ENCODE data around the gene PLXNA1.

Gene PLXNA1

DNA sequence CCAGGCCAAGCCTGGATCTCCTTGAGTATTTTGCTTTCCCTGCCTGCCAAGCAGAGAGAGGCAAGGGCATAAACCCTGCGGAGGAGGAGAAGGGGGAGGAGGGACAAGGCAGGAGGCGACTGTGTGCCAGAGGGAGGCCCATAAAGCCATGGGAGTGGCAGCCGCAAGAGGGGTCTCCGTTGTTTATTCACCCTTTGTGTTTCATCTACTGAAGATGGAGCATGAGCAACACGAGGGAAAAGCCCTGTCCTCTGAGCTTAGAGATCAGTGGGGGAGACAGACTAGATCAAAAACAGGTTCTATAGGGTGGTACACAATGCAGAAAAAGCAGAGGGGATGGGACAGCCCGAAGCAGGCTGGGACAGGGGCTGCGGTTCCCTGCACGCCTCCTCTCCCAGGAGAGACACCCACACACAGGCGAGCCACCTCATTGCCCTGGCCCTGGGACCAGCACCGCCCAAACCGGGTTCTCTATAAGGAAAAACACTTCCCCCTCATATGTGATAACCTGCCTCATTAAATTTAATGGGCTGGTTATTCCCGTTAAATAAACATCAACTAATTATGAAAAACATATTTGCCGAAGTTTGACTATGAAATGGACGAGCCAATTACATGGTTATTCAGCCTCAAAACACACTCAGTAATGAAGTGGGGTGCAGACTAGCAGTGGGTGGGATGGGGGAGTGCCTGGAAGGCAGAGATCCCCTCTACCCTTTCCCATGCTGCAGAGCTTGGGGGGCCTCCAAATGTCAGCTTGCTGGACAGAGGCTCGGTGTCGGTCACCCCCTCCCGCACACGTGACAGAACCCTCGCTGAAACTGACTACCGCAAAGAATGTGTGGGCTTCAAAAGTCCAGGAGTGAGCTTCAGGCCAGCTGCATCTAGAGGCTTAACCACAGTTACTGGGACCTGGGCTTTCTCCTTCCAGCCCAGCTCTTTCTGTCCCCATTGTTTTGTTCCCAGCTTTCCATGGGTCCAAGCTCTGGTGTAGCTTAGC, 14.2 kb upstream of the PLXNA1 start:
- DNase-seq, result no peak

DNA sequence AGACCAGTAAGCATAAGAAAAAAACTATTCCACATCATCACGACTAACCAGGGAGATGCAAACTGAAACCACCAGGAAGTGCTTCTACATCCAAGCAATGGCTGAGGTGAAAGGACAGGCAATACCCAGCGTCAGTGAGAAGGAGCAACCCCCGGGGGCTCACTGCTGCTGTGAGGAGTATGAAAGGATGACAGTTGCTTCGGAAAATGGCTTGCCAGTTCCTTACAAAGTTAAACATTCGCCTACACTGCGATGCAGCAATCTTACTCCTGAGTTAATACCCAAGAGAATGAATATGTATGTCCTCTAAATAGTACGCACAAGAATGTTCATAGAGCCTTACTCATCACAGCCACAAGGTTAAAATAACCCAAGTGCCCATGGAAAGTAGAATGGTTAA, 13.3 kb upstream of the PLXNA1 start:
- no peak for DNase-seq

DNA sequence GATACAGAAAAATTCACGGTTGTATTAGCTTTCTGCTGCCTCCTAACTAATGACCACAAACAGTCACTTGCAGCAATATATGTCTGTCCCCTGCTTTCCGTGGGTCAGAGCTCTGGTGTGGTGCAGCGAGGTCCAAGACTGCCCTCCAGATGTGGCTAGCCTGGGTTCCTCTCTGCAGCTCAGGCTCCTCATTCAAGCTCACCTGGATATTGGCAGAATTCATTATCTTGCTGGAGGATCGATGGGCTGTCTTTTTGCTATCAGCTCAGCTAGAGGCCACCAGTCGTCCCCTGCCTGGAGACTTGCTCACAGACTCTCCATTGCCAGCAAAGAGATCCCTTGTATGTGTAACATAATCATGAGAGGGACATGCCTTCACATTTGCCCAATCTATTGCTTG, 12.8 kb upstream of the PLXNA1 start:
- no peak for DNase-seq

DNA sequence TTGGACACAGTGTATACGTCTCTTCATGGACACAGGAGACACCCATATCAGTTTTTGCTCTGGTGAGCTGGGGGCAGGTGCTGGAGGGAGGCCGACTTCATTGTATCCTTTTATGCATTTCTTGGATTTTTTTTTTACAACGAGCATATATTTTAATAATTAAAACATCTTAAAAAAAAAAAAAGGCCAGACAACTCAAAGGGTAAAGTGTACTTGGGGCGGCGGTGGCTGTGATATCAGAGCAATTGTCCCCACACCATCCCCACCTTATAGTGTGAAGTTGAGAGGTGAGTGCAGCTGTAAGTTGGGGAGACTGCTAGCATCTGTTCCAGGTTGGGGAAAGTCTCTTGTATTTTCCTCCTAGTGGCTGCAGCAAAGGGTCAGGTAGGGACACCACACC, 12.0 kb upstream of the PLXNA1 start:
- DNase-seq, result no peak

DNA sequence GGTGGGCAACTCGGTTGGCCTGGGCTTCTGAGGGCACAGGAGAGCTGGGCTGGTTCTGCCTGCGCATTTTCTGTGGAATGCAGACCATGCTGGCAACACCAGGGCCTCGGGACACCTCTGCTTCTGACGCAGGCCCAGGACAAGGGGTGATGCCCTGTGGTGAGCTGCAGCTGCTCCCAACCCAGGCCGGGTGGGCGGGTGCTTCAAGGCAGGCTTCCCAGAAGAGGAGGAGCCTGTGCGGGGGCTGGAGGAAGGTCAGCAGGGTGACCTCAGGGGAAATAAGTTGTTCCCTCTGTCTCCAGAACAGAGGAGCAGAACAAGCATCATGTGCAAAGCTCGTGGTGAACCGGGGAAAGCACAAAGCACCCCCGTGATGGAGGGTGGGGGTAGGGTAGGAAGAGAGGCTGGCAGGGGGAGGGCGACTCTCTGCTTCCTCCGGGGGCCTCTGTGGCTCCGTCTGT, 11.0 kb upstream of the PLXNA1 start:
- no peak for DNase-seq

DNA sequence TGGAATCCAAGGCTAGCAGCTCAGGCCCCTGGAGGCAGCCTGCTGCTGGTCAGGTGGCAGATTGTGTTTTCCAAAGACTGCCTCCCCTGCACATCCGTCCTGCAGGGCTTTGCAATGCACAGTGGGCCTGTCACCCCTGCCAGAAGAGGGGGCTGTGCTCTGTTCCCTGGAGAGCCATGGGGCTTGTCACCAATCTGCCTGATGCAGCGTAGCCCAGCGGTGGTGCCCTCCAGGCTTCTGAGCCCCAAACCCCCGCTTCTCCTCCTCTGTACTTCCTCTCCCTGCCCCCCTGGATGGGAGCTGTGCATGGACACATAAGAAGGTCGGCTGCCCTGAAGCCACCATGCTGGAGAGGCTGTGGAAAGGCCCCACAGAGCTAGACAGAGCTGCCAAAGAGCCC, 10.0 kb upstream of the PLXNA1 start:
- DNase-seq, result no peak

DNA sequence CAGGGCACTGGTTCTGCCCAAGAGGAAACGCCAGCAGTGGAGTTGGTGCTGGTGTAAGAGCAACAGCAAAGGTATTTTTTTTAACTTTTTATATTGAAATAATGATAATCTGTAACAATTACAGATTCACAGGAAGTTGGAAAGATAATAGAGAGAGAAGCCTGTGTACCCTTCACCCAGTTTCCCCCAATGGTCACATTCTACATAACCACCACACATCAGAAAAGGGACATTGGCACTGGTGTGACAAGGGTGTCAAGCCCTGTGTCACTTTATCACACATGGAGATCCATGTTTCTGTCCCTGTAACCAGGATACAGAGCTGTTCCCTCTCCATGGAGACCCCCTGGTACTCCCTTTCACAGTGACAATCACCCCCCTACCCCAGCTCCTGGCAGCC, 9.1 kb upstream of the PLXNA1 start:
- no peak for DNase-seq

DNA sequence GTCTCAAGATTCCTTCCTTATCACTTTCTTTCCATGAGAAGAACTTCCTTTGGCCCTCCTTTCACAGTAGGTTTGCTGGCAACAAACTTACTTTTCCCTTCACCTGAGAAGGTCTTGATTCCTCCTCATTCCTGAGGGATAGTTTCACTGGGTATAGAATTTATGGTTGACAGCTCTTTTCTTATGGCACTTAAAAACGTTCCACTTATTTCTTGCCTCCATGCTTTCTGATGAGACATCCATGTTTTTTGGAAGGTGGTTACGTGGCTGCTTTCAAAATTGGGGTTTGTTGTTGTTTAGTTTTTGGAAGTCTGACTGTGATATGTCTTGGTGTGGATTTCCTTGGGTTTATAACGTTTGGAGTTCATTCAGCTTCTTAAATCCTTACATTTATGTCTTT, 8.2 kb upstream of the PLXNA1 start:
- no peak for DNase-seq

DNA sequence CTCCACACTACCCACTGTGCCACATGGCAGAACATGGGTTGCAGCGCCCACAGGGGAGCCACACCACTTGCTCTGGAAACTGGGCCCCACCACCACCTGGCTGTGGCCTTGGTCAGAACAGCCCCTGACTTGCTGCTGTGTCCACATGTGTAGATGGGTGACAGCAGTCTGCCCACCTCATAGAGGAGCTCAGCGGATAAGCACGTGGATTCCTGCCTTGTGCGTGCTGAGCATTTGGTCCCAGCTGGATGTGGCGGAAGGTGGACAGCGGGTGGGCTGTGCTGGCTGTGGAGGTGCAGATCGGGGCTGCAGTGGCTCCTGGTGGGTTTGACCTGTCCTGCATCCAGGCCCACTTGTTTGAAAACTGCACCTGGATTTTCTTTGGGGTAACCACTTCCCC, 6.0 kb upstream of the PLXNA1 start:
- DNase-seq, result no peak

DNA sequence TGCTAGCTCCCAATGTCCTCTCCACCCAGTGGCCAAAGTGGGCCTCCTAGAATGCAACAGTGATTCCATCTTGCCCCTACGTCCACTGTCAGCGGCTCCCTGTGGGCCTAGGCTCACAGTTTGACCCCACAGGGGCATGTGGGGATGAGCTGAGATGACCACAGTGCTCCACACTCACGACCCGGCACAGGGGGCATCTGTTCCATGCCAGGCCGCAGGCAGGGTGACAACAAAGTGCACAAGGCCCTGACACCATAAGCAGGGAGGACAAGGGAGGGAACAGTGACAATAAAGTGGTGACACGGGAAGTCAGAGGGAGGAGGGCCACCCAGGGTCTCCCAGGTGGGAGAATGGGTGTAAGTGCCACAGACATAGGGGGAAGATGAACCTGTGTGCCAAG, 5.1 kb upstream of the PLXNA1 start:
- no peak for DNase-seq

DNA sequence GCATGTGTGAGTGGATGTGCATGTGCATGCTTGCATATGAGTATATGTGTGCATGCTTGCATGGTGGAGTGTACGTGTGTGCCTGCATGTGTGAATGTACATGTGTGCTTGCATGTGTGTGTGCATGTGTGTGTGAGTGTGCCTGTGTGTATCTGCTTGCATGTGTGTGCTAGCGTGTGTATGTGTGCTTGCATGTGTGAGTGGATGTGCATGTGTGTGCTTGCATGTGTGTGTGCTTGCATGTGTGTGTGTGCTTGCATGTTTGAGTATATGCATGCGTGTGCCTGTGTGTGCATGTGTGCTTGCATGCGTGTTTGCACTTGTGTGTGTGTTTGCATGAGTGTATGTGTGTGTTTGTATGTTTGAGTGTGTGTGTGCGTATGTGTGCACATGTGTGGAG, 4.6 kb upstream of the PLXNA1 start:
- DNase-seq, result no peak

DNA sequence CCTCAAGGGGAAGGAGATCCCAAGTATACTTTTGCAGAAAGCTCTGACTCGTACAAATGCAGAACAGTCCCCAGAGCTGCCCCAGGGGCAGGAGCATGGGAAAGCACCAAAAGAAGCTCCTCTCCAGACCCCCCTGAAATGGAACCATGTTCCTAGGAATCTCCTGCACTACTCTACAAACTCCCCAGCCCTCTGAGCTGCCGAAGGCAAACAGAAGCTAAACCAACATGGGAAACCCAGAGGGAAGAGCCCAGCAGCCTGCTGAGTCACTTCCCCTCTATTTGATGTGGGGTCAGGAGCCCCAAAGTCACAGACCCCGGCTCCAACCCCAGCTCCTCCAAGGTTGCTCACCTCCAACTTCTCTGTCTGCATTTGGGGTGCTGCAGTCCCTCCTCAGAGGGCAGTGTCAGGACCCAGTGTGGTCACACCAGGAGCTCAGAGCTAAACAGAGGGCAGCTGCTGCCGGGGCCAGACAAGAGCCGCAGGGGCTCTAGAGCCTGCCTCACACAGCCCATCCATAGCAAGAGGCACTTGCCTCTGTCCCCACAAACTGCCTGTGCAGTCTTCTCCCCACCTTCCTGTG, 3.8 kb upstream of the PLXNA1 start:
- no peak for DNase-seq

DNA sequence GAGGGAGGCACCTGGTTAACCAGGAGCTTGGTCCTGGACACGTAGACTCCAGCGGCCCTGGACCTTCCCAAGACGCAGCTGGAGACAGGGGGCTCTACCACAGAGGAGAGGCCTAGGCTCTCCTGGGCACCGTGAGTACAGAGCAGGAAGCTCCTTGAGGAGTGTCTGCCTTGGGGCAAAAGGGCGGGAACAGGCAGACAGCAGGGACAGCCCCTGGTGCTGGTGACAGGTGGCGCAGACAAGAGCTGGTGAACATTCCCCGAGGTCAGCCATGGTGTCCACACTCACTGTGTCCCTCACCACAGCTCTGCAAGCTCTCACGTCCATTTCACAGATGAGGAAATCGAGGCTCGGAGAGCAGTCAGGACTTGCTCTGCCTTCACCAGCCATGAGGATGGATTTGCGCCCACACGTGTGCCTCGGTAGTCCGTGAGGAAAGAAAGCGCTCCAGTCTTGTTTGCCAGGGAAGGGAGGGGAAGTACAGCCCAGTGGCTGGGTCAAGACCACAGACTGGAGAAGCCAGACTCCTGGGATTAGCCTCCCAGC, 2.6 kb upstream of the PLXNA1 start:
- DNase-seq, result no peak

DNA sequence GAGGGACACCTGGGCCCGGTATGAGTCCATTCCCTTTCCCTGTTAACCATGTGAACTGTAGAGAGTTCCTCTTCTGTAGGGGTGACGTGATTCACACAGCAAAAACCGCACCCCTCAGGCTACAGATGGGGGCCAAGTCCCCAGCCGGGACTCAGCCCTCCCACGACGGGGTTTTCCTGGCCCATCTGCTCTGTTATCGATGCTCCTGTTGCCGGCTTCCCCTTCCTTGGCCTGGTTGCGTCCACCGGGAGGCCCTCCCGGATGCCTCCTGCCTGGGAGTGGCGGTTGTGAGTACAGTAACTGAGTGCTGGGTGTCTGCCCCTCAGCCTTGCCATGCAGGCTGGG, 817 bp upstream of the PLXNA1 start:
- peak; percentile 74 for DNase-seq

DNA sequence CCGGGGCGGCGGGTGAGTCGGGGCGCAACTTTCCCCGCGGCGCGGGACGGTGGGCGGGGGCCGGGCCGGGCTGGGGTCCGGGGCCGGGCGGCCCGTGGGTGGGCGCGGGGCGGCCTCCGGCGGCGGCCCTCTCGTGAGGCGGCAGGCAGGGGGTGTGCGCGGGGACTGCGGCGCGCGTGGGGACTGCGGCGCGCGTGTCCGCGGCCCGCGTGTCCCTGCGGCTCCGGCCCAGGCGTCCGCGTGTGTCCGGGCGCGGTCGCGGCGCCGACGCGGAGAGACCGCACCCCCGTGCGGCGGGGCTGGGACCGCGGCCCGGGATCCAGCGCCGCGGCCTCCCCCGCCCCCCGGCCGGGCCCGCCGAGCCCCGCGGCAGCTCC, 349 bp downstream of the PLXNA1 start:
- DNase-seq, result no peak

DNA sequence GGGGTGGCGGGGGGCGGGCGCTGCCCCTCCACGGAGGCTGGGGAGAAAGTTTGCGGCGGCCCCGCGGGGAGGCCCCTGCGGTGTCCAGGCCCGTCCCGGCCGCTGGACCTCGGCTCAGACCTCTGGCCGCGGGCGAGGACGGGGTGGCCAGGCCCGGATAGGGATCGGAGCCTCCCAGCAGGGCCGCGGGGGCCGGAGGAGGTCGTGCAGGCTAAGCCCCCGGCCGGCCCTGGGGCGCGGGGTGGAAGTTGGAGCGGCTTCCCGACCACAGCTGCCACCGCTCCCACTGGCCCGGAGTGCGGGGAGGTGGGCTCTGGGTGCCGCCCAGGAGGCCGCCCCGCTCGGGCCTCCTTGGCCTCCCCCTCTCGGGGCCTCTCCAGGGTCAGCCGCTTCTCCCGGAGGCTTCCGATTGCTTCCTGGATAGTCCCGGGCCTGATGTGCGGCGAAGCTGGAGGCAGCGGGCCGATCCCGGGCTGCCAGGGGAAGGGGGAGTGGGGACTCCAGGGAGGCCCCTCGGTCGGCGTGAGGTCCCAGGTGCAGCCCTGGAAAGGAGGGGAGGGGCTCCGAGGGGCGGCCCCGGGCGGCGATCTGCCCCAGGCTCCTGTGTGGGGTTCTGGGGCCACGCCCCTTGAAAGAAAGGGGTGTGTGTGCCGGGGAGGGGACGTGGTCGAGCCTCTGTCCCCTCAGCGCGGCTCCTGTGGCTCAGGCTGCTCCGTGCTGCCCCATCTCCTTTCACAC, 907 bp downstream of the PLXNA1 start:
- DNase-seq, result peak; percentile 14

DNA sequence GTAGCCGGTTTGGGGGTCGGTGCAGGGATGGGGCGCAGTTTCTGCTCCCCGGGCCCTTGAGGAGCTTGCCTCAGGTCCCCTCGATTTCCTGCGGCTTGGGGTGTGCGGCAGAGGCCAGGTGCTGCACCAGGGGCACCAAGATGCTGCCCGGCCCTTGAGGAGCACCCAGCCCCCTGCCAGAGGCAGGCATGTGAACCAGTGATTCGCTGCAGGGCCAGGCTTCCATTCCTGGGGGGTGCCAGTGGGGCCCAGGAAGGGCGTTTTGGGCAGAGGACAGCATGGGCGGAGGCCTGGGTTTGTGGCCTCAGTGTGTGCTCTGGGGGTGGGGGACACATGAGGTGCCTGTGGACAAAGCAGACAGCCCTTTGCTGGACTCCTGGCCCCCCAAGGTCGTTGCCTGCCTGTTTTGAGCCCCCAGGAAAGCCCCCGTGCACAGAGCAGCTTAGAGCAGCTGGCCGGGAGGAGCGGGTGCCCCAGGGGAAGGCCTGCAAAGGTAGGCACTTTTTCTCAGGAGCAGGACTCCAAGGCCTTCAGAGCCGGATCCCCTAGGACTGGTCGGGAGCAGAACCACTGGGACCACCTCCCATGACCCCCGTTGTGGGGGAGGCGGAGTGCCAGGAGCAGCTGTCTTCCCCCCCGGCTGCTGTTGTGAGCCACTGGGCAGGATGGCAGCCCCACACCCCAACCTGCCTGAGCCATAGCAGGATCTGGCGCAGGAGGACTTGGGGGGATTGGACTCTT, 1.6 kb downstream of the PLXNA1 start:
- DNase-seq, result no peak

DNA sequence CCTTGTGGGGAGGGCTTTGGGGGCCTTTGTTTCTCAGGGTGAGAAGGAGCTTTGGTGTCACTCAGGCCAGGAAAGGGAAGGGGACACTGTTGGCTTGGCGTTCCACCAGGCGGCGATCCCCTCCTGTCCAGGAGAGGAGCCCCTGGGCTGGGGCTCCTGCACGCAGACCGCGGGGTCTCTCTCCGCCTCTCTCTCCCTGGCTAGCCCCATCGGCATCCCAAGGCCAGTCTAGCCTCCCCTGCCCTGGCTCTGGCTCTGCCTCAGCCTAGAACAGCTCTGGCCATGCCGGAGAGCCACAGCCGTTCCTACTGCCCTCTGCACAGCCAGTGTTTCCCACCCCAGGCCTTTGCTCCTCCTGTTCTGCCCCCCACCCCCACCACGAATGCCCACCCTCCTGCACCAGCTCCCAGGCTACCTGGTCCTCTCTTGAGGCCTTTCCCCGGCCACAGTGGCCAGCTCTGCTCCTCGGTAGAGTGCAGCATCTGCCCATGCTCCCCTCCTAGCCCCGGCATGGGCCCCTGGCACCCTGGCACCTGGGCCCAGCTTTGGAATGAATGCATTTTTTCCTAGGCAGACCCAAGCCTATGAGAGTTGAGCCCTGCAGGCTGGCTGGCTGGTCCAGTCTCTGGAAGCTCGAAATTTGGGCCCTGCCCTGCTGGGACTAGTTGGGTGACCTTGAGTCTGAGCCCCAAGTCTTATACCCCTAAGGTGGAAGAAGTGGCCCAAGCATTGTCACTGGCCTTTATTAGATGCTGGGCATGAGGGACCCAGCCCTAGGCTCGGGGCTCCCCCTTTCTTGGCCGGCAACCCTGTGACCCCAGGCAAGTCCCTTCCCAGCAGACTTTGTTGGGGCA, 2.4 kb downstream of the PLXNA1 start:
- DNase-seq, result no peak

DNA sequence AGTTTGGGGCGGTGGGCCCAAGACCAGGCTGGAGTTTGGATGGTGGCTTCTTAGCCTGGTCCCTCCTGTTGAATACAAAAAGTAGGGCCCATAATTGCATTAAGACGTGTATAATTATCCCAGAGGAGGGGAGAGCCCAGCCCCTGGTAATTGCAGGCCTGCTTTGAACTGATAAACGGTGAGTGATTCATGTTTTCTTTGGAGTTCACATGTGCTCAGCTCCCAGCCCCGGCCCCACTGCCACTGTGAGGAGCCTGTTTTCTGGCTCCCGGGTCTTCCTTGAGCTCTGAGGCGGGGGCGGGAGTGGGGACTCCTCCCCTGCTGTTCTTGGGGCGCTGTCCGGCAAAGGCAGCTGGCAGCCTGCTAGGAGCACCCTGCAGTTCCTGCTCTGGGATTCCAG, 3.1 kb downstream of the PLXNA1 start:
- DNase-seq, result no peak

DNA sequence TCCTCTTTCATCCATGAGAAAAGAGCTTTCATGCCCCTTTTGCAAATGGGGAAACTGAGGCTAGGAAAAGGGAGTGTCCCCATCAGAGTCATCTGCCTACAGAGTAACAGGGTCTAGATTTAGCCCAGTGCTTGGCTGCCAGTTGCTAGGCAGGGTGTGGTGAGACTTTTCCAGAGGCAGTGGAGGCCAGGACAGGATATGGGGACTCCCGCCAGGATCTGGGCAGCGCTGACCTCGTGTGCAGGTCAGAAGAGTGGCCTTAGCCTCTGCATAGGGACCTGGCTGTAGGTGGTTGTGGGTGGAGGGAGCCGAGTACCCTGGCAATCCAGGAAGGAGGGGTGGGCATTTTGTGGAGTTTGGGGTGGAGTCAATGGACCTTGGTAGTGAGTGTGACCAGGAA, 4.2 kb downstream of the PLXNA1 start:
- no peak for DNase-seq

DNA sequence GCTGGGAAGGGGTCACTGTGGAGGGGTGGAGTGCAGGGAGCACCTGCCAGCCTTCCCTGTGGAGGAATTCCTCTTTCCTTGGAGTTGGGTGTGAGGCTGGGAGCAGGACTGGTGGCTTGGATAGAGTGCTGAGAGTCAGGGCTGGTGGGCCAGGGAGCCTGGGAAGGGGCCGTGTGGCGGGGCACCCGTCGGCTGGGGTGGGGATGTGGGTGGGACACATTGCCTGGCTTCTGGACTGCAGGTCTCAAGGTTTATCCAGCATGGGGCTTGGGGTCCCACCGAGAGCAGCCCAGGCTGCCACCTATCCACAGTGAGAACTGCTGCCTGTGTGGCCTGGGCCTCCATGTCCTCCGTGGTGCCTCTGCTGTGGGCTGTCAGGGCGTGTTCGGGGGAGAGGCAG, 4.7 kb downstream of the PLXNA1 start:
- DNase-seq, result no peak

DNA sequence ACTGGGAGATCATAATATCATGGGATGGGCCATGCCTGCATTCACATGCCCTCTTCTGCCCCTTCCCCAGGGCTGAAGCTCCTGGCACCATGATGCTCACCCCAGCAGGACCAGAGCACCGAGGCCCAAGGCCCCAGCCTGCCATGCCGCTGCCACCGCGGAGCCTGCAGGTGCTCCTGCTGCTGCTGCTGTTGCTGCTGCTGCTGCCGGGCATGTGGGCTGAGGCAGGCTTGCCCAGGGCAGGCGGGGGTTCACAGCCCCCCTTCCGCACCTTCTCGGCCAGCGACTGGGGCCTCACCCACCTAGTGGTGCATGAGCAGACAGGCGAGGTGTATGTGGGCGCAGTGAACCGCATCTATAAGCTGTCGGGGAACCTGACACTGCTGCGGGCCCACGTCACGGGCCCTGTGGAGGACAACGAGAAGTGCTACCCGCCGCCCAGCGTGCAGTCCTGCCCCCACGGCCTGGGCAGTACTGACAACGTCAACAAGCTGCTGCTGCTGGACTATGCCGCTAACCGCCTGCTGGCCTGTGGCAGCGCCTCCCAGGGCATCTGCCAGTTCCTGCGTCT, 5.6 kb downstream of the PLXNA1 start:
- no peak for DNase-seq
